Measurements from ENCODE around the gene AGER. TPM values are rescaled to one million over a fixed set of nuclear protein-coding genes. Genes with fewer than 3 reads are reported as not detected.
A peak's percentile ranks its signal among the peaks of the same experiment; 100 is the strongest.

Gene AGER
- total RNA-seq, 6 experiments from 2014 or later = 0.81 to 3.4 (median 1.8) TPM

DNA sequence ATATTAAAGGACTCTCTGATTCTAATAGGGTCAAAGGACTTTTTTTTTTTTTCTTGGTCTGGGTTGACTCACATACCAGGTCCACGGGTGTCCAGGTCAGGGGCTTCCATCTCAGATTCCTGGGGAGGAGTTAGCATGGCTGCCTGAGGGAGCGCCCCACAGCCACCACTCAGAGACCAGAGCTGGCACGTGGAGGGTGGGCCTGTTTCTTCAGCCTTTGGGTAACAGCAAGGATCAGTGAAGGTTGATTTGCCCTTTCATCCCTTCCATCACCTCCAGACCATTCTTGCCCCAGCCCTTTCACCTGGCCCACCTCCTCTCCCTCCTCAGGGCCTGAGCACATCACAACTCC, 14.3 kb upstream of the AGER start:
- Histone ChIP-seq H3K36me3 (no peaks in the 10 kb centered on the region), H3K4me3 (no peak overlapping the region), H3K4me1 (peaks cover 0 to 11% (median 5%) of the 10 kb centered on the region in 4 donors), H3K27ac (no peak overlapping the region), H3K27me3 (no peaks in the 10 kb centered on the region), H3K9me3 (no peaks in the 10 kb centered on the region)
- 56% methylated on average over 3 of the region's 3 CpGs for WGBS (ENCODE audit: insufficient coverage, low coverage, low lambda C conversion rate, missing lambda C conversion rate)
- intact Hi-C loops (cut with DNase I) = no loop called here
- TF ChIP-seq, protein P1, sequence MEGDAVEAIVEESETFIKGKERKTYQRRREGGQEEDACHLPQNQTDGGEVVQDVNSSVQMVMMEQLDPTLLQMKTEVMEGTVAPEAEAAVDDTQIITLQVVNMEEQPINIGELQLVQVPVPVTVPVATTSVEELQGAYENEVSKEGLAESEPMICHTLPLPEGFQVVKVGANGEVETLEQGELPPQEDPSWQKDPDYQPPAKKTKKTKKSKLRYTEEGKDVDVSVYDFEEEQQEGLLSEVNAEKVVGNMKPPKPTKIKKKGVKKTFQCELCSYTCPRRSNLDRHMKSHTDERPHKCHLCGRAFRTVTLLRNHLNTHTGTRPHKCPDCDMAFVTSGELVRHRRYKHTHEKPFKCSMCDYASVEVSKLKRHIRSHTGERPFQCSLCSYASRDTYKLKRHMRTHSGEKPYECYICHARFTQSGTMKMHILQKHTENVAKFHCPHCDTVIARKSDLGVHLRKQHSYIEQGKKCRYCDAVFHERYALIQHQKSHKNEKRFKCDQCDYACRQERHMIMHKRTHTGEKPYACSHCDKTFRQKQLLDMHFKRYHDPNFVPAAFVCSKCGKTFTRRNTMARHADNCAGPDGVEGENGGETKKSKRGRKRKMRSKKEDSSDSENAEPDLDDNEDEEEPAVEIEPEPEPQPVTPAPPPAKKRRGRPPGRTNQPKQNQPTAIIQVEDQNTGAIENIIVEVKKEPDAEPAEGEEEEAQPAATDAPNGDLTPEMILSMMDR (IDR thresholded peaks at IDR 0.05) = no peak
- TF ChIP-seq POLR2A (IDR thresholded peaks at IDR 0.05) = no peak
- no peak for DNase-seq
- ATAC-seq = no peak

DNA sequence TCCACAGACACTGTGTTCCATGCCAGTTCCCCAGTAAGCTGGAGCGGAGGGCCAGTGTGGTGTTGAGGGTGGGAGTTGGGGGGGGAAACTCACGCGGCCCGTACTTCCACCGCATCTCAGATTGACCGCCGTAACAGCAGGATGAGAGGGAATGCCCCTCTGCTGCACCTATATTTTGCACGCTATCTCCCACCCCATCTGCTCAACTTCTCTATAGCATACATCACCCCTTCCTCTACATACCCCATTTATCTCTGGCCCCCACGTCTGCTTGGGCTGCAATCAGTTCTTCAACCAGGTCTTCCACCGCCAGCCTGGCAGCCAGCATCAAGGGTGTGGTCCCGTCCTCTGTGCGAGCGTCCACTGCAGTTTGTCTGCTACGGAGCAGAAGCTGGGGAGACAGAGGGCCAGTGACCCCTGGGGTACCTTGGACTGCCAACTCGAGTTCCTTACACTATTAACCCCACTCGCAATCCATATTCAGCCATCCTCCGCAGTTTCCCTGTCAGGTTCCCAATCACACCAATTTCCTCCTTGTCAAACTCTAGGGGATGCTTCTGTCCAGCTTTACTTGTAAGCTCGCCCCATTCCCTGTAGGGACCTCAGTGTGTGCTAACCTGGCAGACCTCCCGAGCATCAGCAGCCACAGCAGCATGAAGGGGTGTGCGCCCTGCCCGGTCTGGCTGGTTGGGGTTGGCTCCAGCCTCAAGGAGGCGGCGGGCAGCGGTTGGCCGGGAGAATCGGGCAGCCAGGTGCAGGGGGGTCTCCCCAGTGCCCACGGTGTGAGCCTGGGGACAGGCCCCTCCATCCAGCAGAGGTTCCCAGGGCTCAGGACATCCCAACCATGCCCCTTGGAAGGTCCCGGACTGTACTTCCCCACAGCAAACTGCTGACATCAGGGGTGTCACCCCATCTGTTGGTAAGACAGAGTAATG, 12.9 kb upstream of the AGER start:
- DNase-seq (no peak), ATAC-seq (no peak)
- peak overlapping the region; percentile 97 to 99 (median 99) for H3K27ac ChIP-seq
- no peak for TF ChIP-seq POLR2A (IDR thresholded peaks at IDR 0.05)
- TF ChIP-seq, protein P1 (IDR thresholded peaks at IDR 0.05) = no peak
- WGBS (ENCODE audit: insufficient coverage, low coverage, low lambda C conversion rate, missing lambda C conversion rate) = 43% methylated on average over 14 of the region's 28 CpGs
- H3K4me1 ChIP-seq = peaks cover 0 to 11% (median 5%) of the 10 kb centered on the region in 4 donors
- intact Hi-C loops (cut with DNase I) = no loop called here
- no peaks in the 10 kb centered on the region for H3K9me3 ChIP-seq
- H3K4me3 ChIP-seq = peak overlapping the region; percentile 58 to 87 (median 78)
- no peaks in the 10 kb centered on the region for H3K36me3 ChIP-seq
- H3K27me3 ChIP-seq = no peaks in the 10 kb centered on the region

DNA sequence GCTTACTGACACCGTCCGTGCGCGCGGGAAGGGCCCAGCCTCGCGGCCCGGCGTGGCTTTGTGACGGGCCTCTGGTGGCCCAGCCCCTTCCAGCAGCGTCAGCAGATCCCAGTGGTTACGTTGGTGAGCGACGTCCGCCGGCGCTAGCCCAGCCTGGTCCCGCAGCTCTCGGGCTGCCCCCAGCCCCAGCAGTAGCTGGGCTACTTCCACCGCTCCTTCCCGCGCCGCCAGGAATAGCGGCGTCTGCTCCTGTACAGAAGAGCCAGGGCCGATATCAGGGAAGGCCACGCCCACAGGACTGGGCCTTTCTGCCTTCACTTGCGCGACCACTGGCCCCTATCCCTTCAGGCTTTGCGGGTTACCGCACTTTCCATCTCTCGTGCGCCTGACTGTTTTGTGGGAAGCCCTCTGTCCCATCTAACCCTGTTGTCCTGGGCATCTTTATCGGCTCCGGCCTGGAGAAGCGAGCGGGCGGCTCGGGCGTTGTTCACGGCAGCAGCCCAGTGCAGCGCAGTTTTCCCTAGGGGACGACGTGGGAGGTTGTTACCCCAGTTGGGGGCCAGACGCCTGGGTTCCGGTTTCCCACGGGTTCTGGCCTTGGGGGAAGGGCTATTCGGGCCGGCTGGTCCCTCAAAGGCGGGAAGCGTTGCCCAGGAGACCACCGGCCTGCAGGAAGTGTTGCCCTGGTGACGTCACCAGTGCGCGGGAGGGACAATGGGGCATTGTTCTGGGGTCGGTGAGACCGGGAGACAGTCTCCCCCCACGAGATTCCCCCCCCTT, 12.0 kb upstream of the AGER start:
- ATAC-seq (peak; percentile 1 to 24 (median 9)), DNase-seq (peak; percentile 85 to 93 (median 91))
- 2% methylated on average over 22 of the region's 58 CpGs for WGBS (ENCODE audit: insufficient coverage, low coverage, low lambda C conversion rate, missing lambda C conversion rate)
- intact Hi-C loops (cut with DNase I) = no loop called here
- no peaks in the 10 kb centered on the region for H3K36me3 ChIP-seq
- H3K4me1 ChIP-seq = peaks cover 0 to 11% (median 5%) of the 10 kb centered on the region in 4 donors
- H3K27ac ChIP-seq = peak overlapping the region; percentile 97 to 99 (median 99)
- H3K27me3 ChIP-seq = no peaks in the 10 kb centered on the region
- TF ChIP-seq POLR2A (IDR thresholded peaks at IDR 0.05) = peak; percentile 99
- TF ChIP-seq, protein P1 (IDR thresholded peaks at IDR 0.05) = peak in 1 of 4 donors; percentile 4
- peak overlapping the region; percentile 58 to 87 (median 78) for H3K4me3 ChIP-seq
- H3K9me3 ChIP-seq = no peaks in the 10 kb centered on the region

DNA sequence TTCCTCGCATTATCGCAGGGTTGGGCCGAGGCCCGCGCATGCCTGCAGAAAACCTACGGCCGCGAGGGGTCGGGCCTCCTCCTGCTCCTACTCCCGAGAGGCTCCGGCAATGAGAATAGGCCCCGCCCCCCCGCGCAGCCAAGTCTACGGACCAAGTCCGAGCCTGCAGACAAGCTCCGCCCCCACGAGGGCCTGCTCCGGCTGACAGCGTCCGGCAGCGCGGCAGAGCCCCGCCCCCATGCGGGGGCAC, 11.5 kb upstream of the AGER start:
- H3K27me3 ChIP-seq = no peaks in the 10 kb centered on the region
- peak overlapping the region in 2 of 3 donors; percentile 75 to 97 for H3K27ac ChIP-seq
- ATAC-seq (peak; percentile 81 to 91 (median 90)), DNase-seq (peak; percentile 100)
- intact Hi-C loops (cut with DNase I) = no loop called here
- no peaks in the 10 kb centered on the region for H3K36me3 ChIP-seq
- H3K9me3 ChIP-seq = no peaks in the 10 kb centered on the region
- TF ChIP-seq, protein P1 (IDR thresholded peaks at IDR 0.05) = peak; percentile 56 to 64 (median 58)
- TF ChIP-seq POLR2A (IDR thresholded peaks at IDR 0.05) = no peak
- 0% methylated on average over 6 of the region's 25 CpGs for WGBS (ENCODE audit: insufficient coverage, low coverage, low lambda C conversion rate, missing lambda C conversion rate)
- H3K4me3 ChIP-seq = peak overlapping the region in 2 of 3 donors; percentile 78 to 87
- H3K4me1 ChIP-seq = peaks cover 0 to 15% (median 7%) of the 10 kb centered on the region in 4 donors
